Smooth muscle cell (in vitro differentiated cells): ENCODE data around the gene ADGRG3. TPM values are rescaled to one million over a fixed set of nuclear protein-coding genes. Genes with fewer than 3 reads are reported as not detected.
"Not testable (repeated sequence)": the region's sequence is repeated elsewhere in the genome, so short reads cannot be mapped to it uniquely, and the experiment has no call there.

Source experiments
- DNase-seq: peaks from one replicate; lab custom pipeline; 2025; ENCODE audit not compliant: unreplicated experiment; lab: John Stamatoyannopoulos, UW
- H2AFZ ChIP-seq: fragments of 200-600 bp; sonication (generic); 2 replicates; pipeline ENCODE4 v1.6.0; 2016; ENCODE audit warnings: antibody characterized with exemption, low read depth, mild to moderate bottlenecking
- H3F3A ChIP-seq: fragments of 200-600 bp; sonication (generic); 2 replicates; pipeline ENCODE4 v1.6.0; 2017; ENCODE audit warnings: antibody characterized with exemption, low read depth
- H3K27ac ChIP-seq: fragments of 200-600 bp; sonication (generic); 2 replicates; pipeline ENCODE4 v1.5.1; 2016; ENCODE audit warnings: low read depth, mild to moderate bottlenecking
- H3K27me3 ChIP-seq: fragments of 200-600 bp; sonication (generic); 2 replicates; pipeline ENCODE4 v1.6.1; 2016; ENCODE audit warnings: low read depth, mild to moderate bottlenecking
- H3K36me3 ChIP-seq: fragments of 200-600 bp; sonication (generic); 2 replicates; pipeline ENCODE4 v1.5.1; 2016; ENCODE audit warnings: low read depth
- H3K4me1 ChIP-seq: fragments of 200-600 bp; sonication (generic); 2 replicates; pipeline ENCODE4 v1.5.1; 2016; ENCODE audit warnings: low read depth
- H3K4me2 ChIP-seq: fragments of 200-600 bp; sonication (generic); 2 replicates; pipeline ENCODE4 v1.6.0; 2016; ENCODE audit warnings: mild to moderate bottlenecking
- H3K4me3 ChIP-seq: fragments of 200-600 bp; sonication (generic); 2 replicates; pipeline ENCODE4 v1.5.1; 2016; ENCODE audit warnings: mild to moderate bottlenecking
- H3K79me2 ChIP-seq: fragments of 200-600 bp; sonication (generic); 2 replicates; pipeline ENCODE4 v1.6.0; 2016; ENCODE audit warnings: low read depth, mild to moderate bottlenecking
- H3K9ac ChIP-seq: fragments of 200-600 bp; sonication (generic); 2 replicates; pipeline ENCODE4 v1.6.0; 2016; ENCODE audit warnings: low read depth
- H3K9me3 ChIP-seq: fragments of 200-600 bp; sonication (generic); replicated peaks from 2 replicates; pipeline ENCODE4 v1.5.1; 2016; ENCODE audit warnings: low read depth
- H4K20me1 ChIP-seq: fragments of 200-600 bp; sonication (generic); 2 replicates; pipeline ENCODE4 v1.6.0; 2016; ENCODE audit warnings: low read depth
- CTCF ChIP-seq: fragments of 200-600 bp; sonication (generic); IDR thresholded peaks from 2 replicates; pipeline ENCODE4 v1.5.1; 2017; ENCODE audit warnings: borderline replicate concordance, mild to moderate bottlenecking, antibody characterized with exemption; ENCODE audit not compliant: insufficient read depth, poor library complexity, severe bottlenecking
- WGBS: methylation state at CpG from one replicate; pipeline ENCODE4 v1.1.7; 2016; ENCODE audit warnings: low lambda C conversion rate; 5-methylcytosine and 5-hydroxymethylcytosine counted together
- polyA plus RNA-seq: library from polyadenylated mRNA; unstranded; fragments of >200 nt; fragmentation: Nextera tagmentation; extraction: Ambion mirVana; gene quantifications from 2 replicates; pipeline ENCODE4 v1.2.1, GENCODE V29; 2016
- total RNA-seq: library from RNA; depleted of rRNA; stranded (reverse); fragments of >200 nt; gene quantifications from 2 replicates; pipeline ENCODE4 v1.2.3, GENCODE V29; 2014

The ADGRG3 gene
- total and polyA plus RNA-seq, 2 experiments from 2014 or later = 0.13 TPM; not detected in 1

GRCh38 chr16:57711993-57712392 lies 43.9 kb downstream of the ADGRG3 start:
- no peaks in the 10 kb centered on the region for H3K27me3 ChIP-seq
- no peak overlapping the region for H3K4me2 ChIP-seq
- H3K79me2 ChIP-seq = no peaks in the 10 kb centered on the region
- no peak overlapping the region for H2AFZ ChIP-seq
- DNase-seq = no peak
- no peaks in the 10 kb centered on the region for H3F3A ChIP-seq
- H3K4me1 ChIP-seq = no peaks in the 10 kb centered on the region
- no peak overlapping the region for H3K27ac ChIP-seq
- no peak overlapping the region for H3K9ac ChIP-seq
- no peaks in the 10 kb centered on the region for H3K36me3 ChIP-seq
- no peaks in the 10 kb centered on the region for H4K20me1 ChIP-seq
- WGBS = 91% methylated on average over 3 of the region's 3 CpGs
- no peaks in the 10 kb centered on the region for H3K9me3 ChIP-seq
- no peak for TF ChIP-seq CTCF
- H3K4me3 ChIP-seq = no peak overlapping the region

GRCh38 chr16:57712569-57712968 lies 44.5 kb downstream of the ADGRG3 start:
- not testable (repeated sequence) for H4K20me1 ChIP-seq

GRCh38 chr16:57713596-57713995 lies 45.5 kb downstream of the ADGRG3 start:
- no peak overlapping the region for H2AFZ ChIP-seq
- no peaks in the 10 kb centered on the region for H3K27me3 ChIP-seq
- no peak for TF ChIP-seq CTCF
- DNase-seq = no peak
- no peak overlapping the region for H3K4me2 ChIP-seq
- no peak overlapping the region for H3K27ac ChIP-seq
- H3K4me1 ChIP-seq = no peaks in the 10 kb centered on the region
- H3K4me3 ChIP-seq = no peak overlapping the region
- no peaks in the 10 kb centered on the region for H3K79me2 ChIP-seq
- no peaks in the 10 kb centered on the region for H3K36me3 ChIP-seq
- no peaks in the 10 kb centered on the region for H3K9me3 ChIP-seq
- H4K20me1 ChIP-seq = no peaks in the 10 kb centered on the region
- no peak overlapping the region for H3K9ac ChIP-seq
- 92% methylated on average over 8 of the region's 8 CpGs for WGBS
- H3F3A ChIP-seq = no peaks in the 10 kb centered on the region

More at GRCh38 chr16:57712569-57712968, 44.5 kb downstream of the ADGRG3 start:
- H3K9ac ChIP-seq, H2AFZ ChIP-seq, H3K4me2 ChIP-seq, DNase-seq, H3K27ac ChIP-seq, H3K79me2 ChIP-seq, H3K4me1 ChIP-seq, H3K4me3 ChIP-seq, H3K9me3 ChIP-seq, H3K36me3 ChIP-seq, H3F3A ChIP-seq, H3K27me3 ChIP-seq: not testable (repeated sequence)
- 86% methylated on average over 6 of the region's 6 CpGs for whole genome bisulfite sequencing

- H3K27ac ChIP-seq = no peak overlapping the region
- H3K4me2 ChIP-seq = no peak overlapping the region
- no peak for TF ChIP-seq CTCF
- H4K20me1 ChIP-seq = no peaks in the 10 kb centered on the region
- H3K79me2 ChIP-seq = no peaks in the 10 kb centered on the region
- H3K27me3 ChIP-seq = no peaks in the 10 kb centered on the region
- H3K9ac ChIP-seq = no peak overlapping the region
- no peak overlapping the region for H2AFZ ChIP-seq
- no peak overlapping the region for H3K4me3 ChIP-seq
- H3K4me1 ChIP-seq = no peaks in the 10 kb centered on the region
- WGBS = 87% methylated on average over 6 of the region's 6 CpGs
- DNase-seq = no peak
- no peaks in the 10 kb centered on the region for H3K36me3 ChIP-seq
- H3F3A ChIP-seq = no peaks in the 10 kb centered on the region
- no peaks in the 10 kb centered on the region for H3K9me3 ChIP-seq
Measured at GRCh38 chr16:57714047-57714446, 45.9 kb downstream of the ADGRG3 start.
